SK-N-SH (cell line): ENCODE results near the gene MOCOS. TPM values are rescaled to one million over a fixed set of nuclear protein-coding genes. Genes with fewer than 3 reads are reported as not detected.
A peak's percentile ranks its signal among the peaks of the same experiment; 100 is the strongest.

ENCODE experiments used
- CTCF ChIA-PET: fragments of 300-600, 350-600 bp; formaldehyde crosslinking; extraction: SDS; loops from one replicate; lab custom pipeline; 2021; lab: Yijun Ruan, JAX
- POLR2A ChIA-PET: fragments of 350-600 bp; sonication (Branson Sonifier 250); formaldehyde crosslinking; extraction: SDS; loops from one replicate; lab custom pipeline; 2020; ENCODE audit warnings: antibody characterized with exemption, inconsistent platforms; lab: Yijun Ruan, JAX
- DNase-seq: peaks from one replicate; pipeline ENCODE4 v3.0.0; 2012
- H2AFZ ChIP-seq: fragments of 200-600 bp; sonication (generic); 2 replicates; pipeline ENCODE4 v1.8.1; 2016; ENCODE audit warnings: antibody characterized with exemption, mild to moderate bottlenecking, low read depth
- H3F3A ChIP-seq: fragments of 200-600 bp; sonication (generic); replicated peaks from 2 replicates; pipeline ENCODE3; 2016; ENCODE audit warnings: antibody characterized with exemption, mild to moderate bottlenecking; ENCODE audit not compliant: insufficient read depth
- H3K27ac ChIP-seq, 2 experiments: fragments of 200-500 bp in 1 of 2; fragments of 200-600 bp in 1 of 2; sonication (Bioruptor generic) in 1 of 2; sonication (generic), shearing (Covaris generic) in 1 of 2; 2 replicates each; pipeline versions ENCODE4 v1.5.1 to v1.6.1; 2014 to 2016; ENCODE audit warnings: low read depth in 2 of 2, inconsistent platforms in 1 of 2, low read length in 1 of 2, mild to moderate bottlenecking in 1 of 2, mixed read lengths in 1 of 2
- H3K27me3 ChIP-seq: fragments of 200-600 bp; sonication (generic), shearing (Covaris generic); 2 replicates; pipeline ENCODE4 v1.6.1; 2016; ENCODE audit warnings: mixed run types; ENCODE audit not compliant: insufficient read depth
- H3K36me3 ChIP-seq, 2 experiments: fragments of 200-500 bp in 1 of 2; fragments of 200-600 bp in 1 of 2; sonication (Bioruptor generic) in 1 of 2; sonication (generic) in 1 of 2; replicated peaks in 1 of 2; 2 replicates each; pipeline versions ENCODE3 to v1.5.1; 2014 to 2016; ENCODE audit warnings: low read length in 1 of 2, mild to moderate bottlenecking in 1 of 2; ENCODE audit not compliant: insufficient read depth in 2 of 2, control insufficient read depth in 1 of 2
- H3K4me1 ChIP-seq, 2 experiments: fragments of 200-500 bp in 1 of 2; fragments of 200-600 bp in 1 of 2; sonication (Bioruptor generic) in 1 of 2; sonication (generic), shearing (Covaris generic) in 1 of 2; 2 replicates each; pipeline versions ENCODE4 v1.5.1 to v1.6.1; 2014 to 2016; ENCODE audit warnings: low read depth in 1 of 2, low read length in 1 of 2, mixed run types in 1 of 2; ENCODE audit not compliant: insufficient read depth in 2 of 2, control insufficient read depth in 1 of 2
- H3K4me2 ChIP-seq: fragments of 200-600 bp; sonication (generic), shearing (Covaris generic); 2 replicates; pipeline ENCODE4 v1.6.1; 2017; ENCODE audit warnings: mixed run types
- H3K4me3 ChIP-seq, 2 experiments: fragments of 200-500 bp in 1 of 2; fragments of 200-600 bp in 1 of 2; sonication (Bioruptor generic) in 1 of 2; sonication (generic), shearing (Covaris generic) in 1 of 2; 2 replicates each; pipeline versions ENCODE4 v1.5.1 to v1.8.1; 2014 to 2016; ENCODE audit warnings: low read depth in 2 of 2, inconsistent platforms in 1 of 2, low read length in 1 of 2, mild to moderate bottlenecking in 1 of 2, mixed read lengths in 1 of 2, moderate library complexity in 1 of 2
- H3K79me2 ChIP-seq: fragments of 200-600 bp; sonication (generic); 2 replicates; pipeline ENCODE4 v1.8.1; 2017; ENCODE audit warnings: mild to moderate bottlenecking; ENCODE audit not compliant: insufficient read depth
- H3K9ac ChIP-seq: fragments of 200-600 bp; sonication (generic); 2 replicates; pipeline ENCODE4 v1.6.1; 2017; ENCODE audit warnings: mixed run types
- H3K9me2 ChIP-seq: fragments of 200-600 bp; sonication (generic); 2 replicates; pipeline ENCODE4 v1.6.1; 2017; ENCODE audit warnings: mixed run types
- H3K9me3 ChIP-seq: fragments of 200-600 bp; sonication (generic); 2 replicates; pipeline ENCODE4 v1.6.1; 2017; ENCODE audit warnings: mixed run types, mild to moderate bottlenecking, moderate library complexity
- H4K20me1 ChIP-seq: fragments of 200-600 bp; sonication (generic); 2 replicates; pipeline ENCODE4 v1.6.1; 2017; ENCODE audit warnings: mild to moderate bottlenecking, mixed run types; ENCODE audit not compliant: insufficient read depth
- EZH2phosphoT487 ChIP-seq: fragments of 200-600 bp; sonication (generic); IDR thresholded peaks from 2 replicates; pipeline ENCODE4 v1.6.1; 2017; ENCODE audit warnings: low read depth, mixed run types, mild to moderate bottlenecking, antibody characterized with exemption, moderate library complexity, borderline replicate concordance
- FOSL2 ChIP-seq: IDR thresholded peaks from 2 replicates; pipeline ENCODE4 v1.4.0; 2012; ENCODE audit warnings: low read depth, mild to moderate bottlenecking, moderate library complexity, borderline replicate concordance
- FOXJ3 ChIP-seq: sonication (generic); formaldehyde crosslinking; IDR thresholded peaks from 2 replicates; pipeline ENCODE4 v1.5.1; 2020; ENCODE audit warnings: mild to moderate bottlenecking, missing genetic modification reagents
- FOXM1 ChIP-seq: IDR thresholded peaks from 2 replicates; pipeline ENCODE4 v1.4.0; 2012; ENCODE audit warnings: low read depth, mild to moderate bottlenecking
- GATA2 ChIP-seq: sonication (generic); formaldehyde crosslinking; IDR thresholded peaks from 2 replicates; pipeline ENCODE4 v1.5.0; 2020; ENCODE audit warnings: mild to moderate bottlenecking, missing genetic modification reagents
- JUND ChIP-seq: IDR thresholded peaks from 2 replicates; pipeline ENCODE4 v1.4.0; 2012
- MEF2A ChIP-seq: IDR thresholded peaks from 2 replicates; pipeline ENCODE4 v1.4.0; 2012; ENCODE audit warnings: low read depth, borderline replicate concordance
- MXI1 ChIP-seq: IDR thresholded peaks from 2 replicates; pipeline ENCODE4 v1.6.1; 2012; ENCODE audit warnings: mild to moderate bottlenecking, low read depth, low read length, improper control_type of control experiment
- NFIC ChIP-seq: IDR thresholded peaks from 2 replicates; pipeline ENCODE4 v1.4.0; 2012; ENCODE audit warnings: borderline replicate concordance
- NRF1 ChIP-seq: IDR thresholded peaks from 2 replicates; pipeline ENCODE4 v1.6.1; 2012; ENCODE audit warnings: low read depth, mild to moderate bottlenecking, low read length
- RCOR1 ChIP-seq: fragments of 150-350 bp; IDR thresholded peaks from 2 replicates; pipeline ENCODE4 v1.6.1; 2017; ENCODE audit warnings: antibody characterized with exemption, low read length
- SIN3A ChIP-seq: IDR thresholded peaks from 2 replicates; pipeline ENCODE4 v1.6.1; 2012; ENCODE audit warnings: low read depth, mild to moderate bottlenecking, low read length, moderate library complexity, borderline replicate concordance
- SMC3 ChIP-seq: IDR thresholded peaks from 2 replicates; pipeline ENCODE4 v1.6.1; 2012; ENCODE audit warnings: low read depth, low read length, improper control_type of control experiment
- TAF1 ChIP-seq: IDR thresholded peaks from 2 replicates; pipeline ENCODE4 v1.6.1; 2012; ENCODE audit warnings: low read depth, mild to moderate bottlenecking, low read length, moderate library complexity, borderline replicate concordance
- TEAD4 ChIP-seq: IDR thresholded peaks from 2 replicates; pipeline ENCODE4 v1.4.0; 2012; ENCODE audit warnings: mild to moderate bottlenecking, borderline replicate concordance; ENCODE audit not compliant: insufficient read depth
- WGBS: methylation state at CpG from one replicate; pipeline ENCODE4 v1.1.6; 2017; ENCODE audit warnings: low lambda C conversion rate; 5-methylcytosine and 5-hydroxymethylcytosine counted together
- polyA plus RNA-seq, 3 experiments: library from polyadenylated mRNA; depleted of rRNA; stranded (reverse); fragments of >200 nt; gene quantifications; 2 replicates each; pipeline ENCODE4 v1.2.3, GENCODE V29; 2012
- TF ChIP-seq, protein P1 (sequence below): IDR thresholded peaks from 2 replicates; pipeline ENCODE4 v1.6.1; 2012; ENCODE audit warnings: mild to moderate bottlenecking, low read depth, low read length, moderate library complexity
- TF ChIP-seq, protein P2 (sequence below): IDR thresholded peaks from 2 replicates; pipeline ENCODE4; 2012
- TF ChIP-seq, protein P3 (sequence below): fragments of 150-350 bp; IDR thresholded peaks from 2 replicates; pipeline ENCODE4 v1.6.1; 2016; ENCODE audit warnings: mild to moderate bottlenecking, low read depth, low read length
- TF ChIP-seq, protein P4 (sequence below): IDR thresholded peaks from 2 replicates; pipeline ENCODE4 v1.4.0; 2012; ENCODE audit warnings: low read depth, borderline replicate concordance

Gene MOCOS
- polyA plus RNA-seq, 1 of the 3 experiments (the other 2 are of a cell fraction): 1.2 TPM

DNA sequence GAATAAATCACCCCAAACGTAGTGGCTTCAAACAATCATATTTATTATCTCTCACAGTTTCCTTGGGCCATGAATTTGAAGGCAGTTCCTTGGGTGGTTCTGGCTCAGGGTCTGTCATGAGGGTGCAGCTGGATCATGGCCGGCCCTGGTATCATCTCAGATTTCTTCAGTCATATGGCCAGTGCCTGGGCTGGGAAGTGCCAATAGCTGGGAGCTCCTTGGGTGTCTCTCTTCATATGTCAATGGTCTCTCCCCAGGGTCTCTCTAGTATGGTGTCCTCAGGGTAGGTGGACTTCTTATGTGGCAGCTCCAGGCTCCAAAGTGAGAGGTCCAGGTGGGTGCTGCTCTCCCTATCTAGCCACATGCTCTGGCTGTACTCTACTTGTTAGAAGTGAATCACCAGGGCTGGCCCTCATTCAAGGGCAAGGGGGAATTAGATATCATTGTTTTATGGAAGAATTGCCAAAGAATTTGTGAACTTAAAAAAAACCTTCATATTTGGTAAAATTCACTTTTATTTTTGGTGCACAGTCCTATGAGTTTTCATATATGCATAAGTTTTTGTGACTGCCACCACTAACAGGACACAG, 125.6 kb downstream of the MOCOS start:
- no peaks in the 10 kb centered on the region for H3K9me2 ChIP-seq
- TF ChIP-seq RCOR1 (no peak), FOSL2 (peak; percentile 31; the same call in 1 of the 2 replicates), MEF2A (no peak)
- H3K27me3 ChIP-seq: no peaks in the 10 kb centered on the region
- H3K4me3 ChIP-seq: no peak overlapping the region
- no peak overlapping the region for H3K4me2 ChIP-seq
- H3K9me3 ChIP-seq: no peaks in the 10 kb centered on the region
- H3K36me3 ChIP-seq: no peaks in the 10 kb centered on the region
- no peaks in the 10 kb centered on the region for H3K79me2 ChIP-seq
- CTCF ChIA-PET: no interaction called here
- no peak for DNase-seq
- WGBS: 89% methylated on average over 2 of the region's 2 CpGs
- H3K27ac ChIP-seq: no peak overlapping the region
- H3K9ac ChIP-seq: no peak overlapping the region
- no peak overlapping the region for H2AFZ ChIP-seq
- peaks cover 10 to 48% of the 10 kb centered on the region in 2 experiments for H3K4me1 ChIP-seq
- POLR2A ChIA-PET: no interaction called here
- H4K20me1 ChIP-seq: no peaks in the 10 kb centered on the region
- H3F3A ChIP-seq: peaks cover 17% of the 10 kb centered on the region

DNA sequence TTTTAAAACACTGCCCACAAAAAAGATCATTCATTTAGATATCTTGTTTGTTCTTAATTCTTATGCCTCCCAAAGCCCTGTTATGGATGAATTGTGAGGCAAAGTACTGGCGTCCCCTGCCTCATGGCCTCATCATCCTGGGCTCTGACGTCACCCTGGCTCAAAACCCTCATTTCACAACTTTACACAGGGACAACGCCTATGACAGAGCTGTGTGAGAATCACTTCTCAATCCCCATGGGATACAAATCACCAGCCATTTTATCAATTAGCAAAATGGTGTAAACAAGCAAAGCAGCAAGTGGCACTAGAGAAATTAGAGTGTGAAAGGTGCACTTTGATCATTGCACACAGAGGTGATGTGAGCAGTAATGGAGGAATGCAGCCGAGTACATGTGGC, 126.8 kb downstream of the MOCOS start:
- no peaks in the 10 kb centered on the region for H3K9me2 ChIP-seq
- H3K79me2 ChIP-seq: no peaks in the 10 kb centered on the region
- 0 out of 4 replicates have a peak overlapping the region, but pooled peaks of 1 of the 2 experiments have one; percentile 48 for H3K27ac ChIP-seq
- no peak overlapping the region for H3K9ac ChIP-seq
- H3K4me1 ChIP-seq: peaks cover 10 to 40% of the 10 kb centered on the region in 2 experiments
- 84% methylated on average over 4 of the region's 4 CpGs for WGBS
- no peak overlapping the region for H2AFZ ChIP-seq
- TF ChIP-seq SIN3A (no peak), TEAD4 (no peak), FOXJ3 (CRISPR knock-in tag) (no peak), FOXM1 (no peak), FOSL2 (no peak), MEF2A (no peak), TAF1 (no peak), GATA2 (CRISPR knock-in tag) (no peak), JUND (no peak), NFIC (no peak), SMC3 (no peak), MXI1 (no peak), EZH2phosphoT487 (no peak), NRF1 (no peak)
- TF ChIP-seq, protein P1, sequence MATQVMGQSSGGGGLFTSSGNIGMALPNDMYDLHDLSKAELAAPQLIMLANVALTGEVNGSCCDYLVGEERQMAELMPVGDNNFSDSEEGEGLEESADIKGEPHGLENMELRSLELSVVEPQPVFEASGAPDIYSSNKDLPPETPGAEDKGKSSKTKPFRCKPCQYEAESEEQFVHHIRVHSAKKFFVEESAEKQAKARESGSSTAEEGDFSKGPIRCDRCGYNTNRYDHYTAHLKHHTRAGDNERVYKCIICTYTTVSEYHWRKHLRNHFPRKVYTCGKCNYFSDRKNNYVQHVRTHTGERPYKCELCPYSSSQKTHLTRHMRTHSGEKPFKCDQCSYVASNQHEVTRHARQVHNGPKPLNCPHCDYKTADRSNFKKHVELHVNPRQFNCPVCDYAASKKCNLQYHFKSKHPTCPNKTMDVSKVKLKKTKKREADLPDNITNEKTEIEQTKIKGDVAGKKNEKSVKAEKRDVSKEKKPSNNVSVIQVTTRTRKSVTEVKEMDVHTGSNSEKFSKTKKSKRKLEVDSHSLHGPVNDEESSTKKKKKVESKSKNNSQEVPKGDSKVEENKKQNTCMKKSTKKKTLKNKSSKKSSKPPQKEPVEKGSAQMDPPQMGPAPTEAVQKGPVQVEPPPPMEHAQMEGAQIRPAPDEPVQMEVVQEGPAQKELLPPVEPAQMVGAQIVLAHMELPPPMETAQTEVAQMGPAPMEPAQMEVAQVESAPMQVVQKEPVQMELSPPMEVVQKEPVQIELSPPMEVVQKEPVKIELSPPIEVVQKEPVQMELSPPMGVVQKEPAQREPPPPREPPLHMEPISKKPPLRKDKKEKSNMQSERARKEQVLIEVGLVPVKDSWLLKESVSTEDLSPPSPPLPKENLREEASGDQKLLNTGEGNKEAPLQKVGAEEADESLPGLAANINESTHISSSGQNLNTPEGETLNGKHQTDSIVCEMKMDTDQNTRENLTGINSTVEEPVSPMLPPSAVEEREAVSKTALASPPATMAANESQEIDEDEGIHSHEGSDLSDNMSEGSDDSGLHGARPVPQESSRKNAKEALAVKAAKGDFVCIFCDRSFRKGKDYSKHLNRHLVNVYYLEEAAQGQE: no peak
- TF ChIP-seq, protein P2, sequence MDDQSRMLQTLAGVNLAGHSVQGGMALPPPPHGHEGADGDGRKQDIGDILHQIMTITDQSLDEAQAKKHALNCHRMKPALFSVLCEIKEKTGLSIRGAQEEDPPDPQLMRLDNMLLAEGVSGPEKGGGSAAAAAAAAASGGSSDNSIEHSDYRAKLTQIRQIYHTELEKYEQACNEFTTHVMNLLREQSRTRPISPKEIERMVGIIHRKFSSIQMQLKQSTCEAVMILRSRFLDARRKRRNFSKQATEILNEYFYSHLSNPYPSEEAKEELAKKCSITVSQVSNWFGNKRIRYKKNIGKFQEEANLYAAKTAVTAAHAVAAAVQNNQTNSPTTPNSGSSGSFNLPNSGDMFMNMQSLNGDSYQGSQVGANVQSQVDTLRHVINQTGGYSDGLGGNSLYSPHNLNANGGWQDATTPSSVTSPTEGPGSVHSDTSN: no peak
- TF ChIP-seq, protein P3, sequence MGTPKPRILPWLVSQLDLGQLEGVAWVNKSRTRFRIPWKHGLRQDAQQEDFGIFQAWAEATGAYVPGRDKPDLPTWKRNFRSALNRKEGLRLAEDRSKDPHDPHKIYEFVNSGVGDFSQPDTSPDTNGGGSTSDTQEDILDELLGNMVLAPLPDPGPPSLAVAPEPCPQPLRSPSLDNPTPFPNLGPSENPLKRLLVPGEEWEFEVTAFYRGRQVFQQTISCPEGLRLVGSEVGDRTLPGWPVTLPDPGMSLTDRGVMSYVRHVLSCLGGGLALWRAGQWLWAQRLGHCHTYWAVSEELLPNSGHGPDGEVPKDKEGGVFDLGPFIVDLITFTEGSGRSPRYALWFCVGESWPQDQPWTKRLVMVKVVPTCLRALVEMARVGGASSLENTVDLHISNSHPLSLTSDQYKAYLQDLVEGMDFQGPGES: no peak
- TF ChIP-seq, protein P4, sequence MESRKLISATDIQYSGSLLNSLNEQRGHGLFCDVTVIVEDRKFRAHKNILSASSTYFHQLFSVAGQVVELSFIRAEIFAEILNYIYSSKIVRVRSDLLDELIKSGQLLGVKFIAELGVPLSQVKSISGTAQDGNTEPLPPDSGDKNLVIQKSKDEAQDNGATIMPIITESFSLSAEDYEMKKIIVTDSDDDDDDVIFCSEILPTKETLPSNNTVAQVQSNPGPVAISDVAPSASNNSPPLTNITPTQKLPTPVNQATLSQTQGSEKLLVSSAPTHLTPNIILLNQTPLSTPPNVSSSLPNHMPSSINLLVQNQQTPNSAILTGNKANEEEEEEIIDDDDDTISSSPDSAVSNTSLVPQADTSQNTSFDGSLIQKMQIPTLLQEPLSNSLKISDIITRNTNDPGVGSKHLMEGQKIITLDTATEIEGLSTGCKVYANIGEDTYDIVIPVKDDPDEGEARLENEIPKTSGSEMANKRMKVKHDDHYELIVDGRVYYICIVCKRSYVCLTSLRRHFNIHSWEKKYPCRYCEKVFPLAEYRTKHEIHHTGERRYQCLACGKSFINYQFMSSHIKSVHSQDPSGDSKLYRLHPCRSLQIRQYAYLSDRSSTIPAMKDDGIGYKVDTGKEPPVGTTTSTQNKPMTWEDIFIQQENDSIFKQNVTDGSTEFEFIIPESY: no peak
- no peaks in the 10 kb centered on the region for H3K27me3 ChIP-seq
- DNase-seq: no peak
- POLR2A ChIA-PET: no interaction called here
- no peaks in the 10 kb centered on the region for H3K36me3 ChIP-seq
- CTCF ChIA-PET: interaction anchor here (1.1 kb wide), 1 partner anchor 98 kb away, joined by 4 read pairs; no protein-coding TSS in a partner anchor
- H3K4me2 ChIP-seq: no peak overlapping the region
- peaks cover 15% of the 10 kb centered on the region for H3F3A ChIP-seq
- H4K20me1 ChIP-seq: no peaks in the 10 kb centered on the region
- H3K4me3 ChIP-seq: no peak overlapping the region
- 0 out of 2 replicates have a peak, but pooled peaks cover 3% of the 10 kb centered on the region for H3K9me3 ChIP-seq
